Progenitor cell of endocrine pancreas (in vitro differentiated cells): ENCODE measurements around the gene ZNF644. TPM values are rescaled to one million over a fixed set of nuclear protein-coding genes. Genes with fewer than 3 reads are reported as not detected.

Experiments used
- DNase-seq: peaks from one replicate; pipeline ENCODE4 v3.0.0; 2021; ENCODE audit warnings: low spot score; ENCODE audit not compliant: unreplicated experiment
- H3K27ac Mint-ChIP-seq: 2 replicates; pipeline ENCODE4 v1.8.0; 2021; ENCODE audit warnings: mild to moderate bottlenecking, moderate library complexity, mixed read lengths
- H3K27me3 Mint-ChIP-seq: 2 replicates; pipeline ENCODE4 v1.8.0; 2021; ENCODE audit warnings: mixed read lengths
- H3K36me3 Mint-ChIP-seq: 2 replicates; pipeline ENCODE4 v1.8.0; 2022; ENCODE audit warnings: mixed read lengths; ENCODE audit not compliant: insufficient read depth
- H3K4me1 Mint-ChIP-seq: 2 replicates; pipeline ENCODE4 v1.8.0; 2021; ENCODE audit warnings: low read depth, mixed read lengths
- H3K4me3 Mint-ChIP-seq: 2 replicates; pipeline ENCODE4 v1.8.0; 2021; ENCODE audit warnings: low read depth, mild to moderate bottlenecking, moderate library complexity, mixed read lengths
- H3K9me3 Mint-ChIP-seq: 2 replicates; pipeline ENCODE4 v1.8.0; 2021; ENCODE audit warnings: low read depth, mixed read lengths
- CTCF ChIP-seq: fragments of 200-600 bp; sonication (generic); IDR thresholded peaks from one replicate; pipeline ENCODE4 v1.5.0; 2021; ENCODE audit warnings: antibody characterized with exemption, mild to moderate bottlenecking; ENCODE audit not compliant: unreplicated experiment
- total RNA-seq: library from RNA; stranded (reverse); gene quantifications from 2 replicates; pipeline ENCODE4 v1.2.1, GENCODE V29; 2021

The ZNF644 gene
- total RNA-seq, 1 donor from 2014 or later = 101 TPM

GRCh38 chr1:90925928-90926869, 95.6 kb downstream of the ZNF644 start:
- H3K27me3 Mint-ChIP-seq = no peaks in the 10 kb centered on the region
- TF ChIP-seq CTCF = no peak
- peaks cover 4% of the 10 kb centered on the region for H3K9me3 Mint-ChIP-seq
- H3K27ac Mint-ChIP-seq = peak overlapping the region; percentile 47
- peaks cover 35% of the 10 kb centered on the region for H3K4me1 Mint-ChIP-seq
- DNase-seq = no peak
- H3K36me3 Mint-ChIP-seq = peaks cover 9% of the 10 kb centered on the region
- H3K4me3 Mint-ChIP-seq = no peak overlapping the region

- peak overlapping the region; percentile 65 for H3K27ac Mint-ChIP-seq
- H3K27me3 Mint-ChIP-seq = no peaks in the 10 kb centered on the region
- peaks cover 35% of the 10 kb centered on the region for H3K4me1 Mint-ChIP-seq
- no peak for DNase-seq
- TF ChIP-seq CTCF = no peak
- H3K9me3 Mint-ChIP-seq = peaks cover 4% of the 10 kb centered on the region
- peak overlapping the region; percentile 27 for H3K4me3 Mint-ChIP-seq
- peaks cover 7% of the 10 kb centered on the region for H3K36me3 Mint-ChIP-seq
Measured at GRCh38 chr1:90924982-90925381, 96.9 kb downstream of the ZNF644 start.

- Mint-ChIP-seq H3K4me3 (no peak overlapping the region), H3K27ac (no peak overlapping the region), H3K9me3 (no peaks in the 10 kb centered on the region), H3K4me1 (peaks cover 40% of the 10 kb centered on the region), H3K36me3 (peaks cover 3% of the 10 kb centered on the region), H3K27me3 (no peaks in the 10 kb centered on the region)
- DNase-seq = no peak
- no peak for TF ChIP-seq CTCF
Measured at GRCh38 chr1:90922996-90923395, 98.8 kb downstream of the ZNF644 start.

GRCh38 chr1:90922202-90922601, 99.6 kb downstream of the ZNF644 start:
- H3K27me3 Mint-ChIP-seq = no peaks in the 10 kb centered on the region
- TF ChIP-seq CTCF = no peak
- no peak overlapping the region for H3K27ac Mint-ChIP-seq
- no peak for DNase-seq
- H3K4me1 Mint-ChIP-seq = peaks cover 40% of the 10 kb centered on the region
- peaks cover 2% of the 10 kb centered on the region for H3K36me3 Mint-ChIP-seq
- no peak overlapping the region for H3K4me3 Mint-ChIP-seq
- no peaks in the 10 kb centered on the region for H3K9me3 Mint-ChIP-seq

GRCh38 chr1:90919900-90920299, 101.9 kb downstream of the ZNF644 start:
- no peak overlapping the region for H3K27ac Mint-ChIP-seq
- H3K4me1 Mint-ChIP-seq = peaks cover 27% of the 10 kb centered on the region
- no peak for TF ChIP-seq CTCF
- H3K4me3 Mint-ChIP-seq = no peak overlapping the region
- H3K27me3 Mint-ChIP-seq = no peaks in the 10 kb centered on the region
- DNase-seq = no peak
- H3K36me3 Mint-ChIP-seq = peaks cover 5% of the 10 kb centered on the region
- H3K9me3 Mint-ChIP-seq = no peaks in the 10 kb centered on the region
